Endothelial cell (in vitro differentiated cells): ENCODE measurements around the gene GOLGA2. TPM values are rescaled to one million over a fixed set of nuclear protein-coding genes. Genes with fewer than 3 reads are reported as not detected.

Source experiments
- DNase-seq: peaks from one replicate; pipeline ENCODE4 v3.0.0; 2021; ENCODE audit warnings: low spot score
- H3K27ac Mint-ChIP-seq: one replicate; pipeline ENCODE4 v1.8.0; 2021; ENCODE audit warnings: mixed read lengths, inconsistent platforms; ENCODE audit not compliant: unreplicated experiment
- H3K27me3 Mint-ChIP-seq: one replicate; pipeline ENCODE4 v1.8.0; 2021; ENCODE audit warnings: mild to moderate bottlenecking, moderate library complexity, mixed read lengths, inconsistent platforms; ENCODE audit not compliant: unreplicated experiment
- H3K36me3 Mint-ChIP-seq: one replicate; pipeline ENCODE4 v1.8.0; 2021; ENCODE audit warnings: mild to moderate bottlenecking, low read depth, mixed read lengths, inconsistent platforms; ENCODE audit not compliant: unreplicated experiment
- H3K4me1 Mint-ChIP-seq: one replicate; pipeline ENCODE4 v1.8.0; 2021; ENCODE audit warnings: mild to moderate bottlenecking, mixed read lengths, inconsistent platforms; ENCODE audit not compliant: unreplicated experiment
- H3K4me3 Mint-ChIP-seq: one replicate; pipeline ENCODE4 v1.8.0; 2021; ENCODE audit warnings: mild to moderate bottlenecking, mixed read lengths, inconsistent platforms; ENCODE audit not compliant: unreplicated experiment
- H3K9me3 Mint-ChIP-seq: one replicate; pipeline ENCODE4 v1.8.0; 2021; ENCODE audit warnings: mixed read lengths, inconsistent platforms; ENCODE audit not compliant: unreplicated experiment
- total RNA-seq: library from RNA; stranded (reverse); fragmentation: NEBNext Ultra II Directional; extraction: Animal tissue kit (Norgen Biotek cat#: 25700); gene quantifications from one replicate; pipeline ENCODE4 v1.2.1, GENCODE V29; 2021; ENCODE audit not compliant: unreplicated experiment
- TF ChIP-seq, protein P1 (sequence below): fragments of 200-600 bp; sonication (generic); IDR thresholded peaks from one replicate; pipeline ENCODE4 v1.5.0; 2021; ENCODE audit warnings: antibody characterized with exemption; ENCODE audit not compliant: unreplicated experiment

Gene GOLGA2
- total RNA-seq, 1 donor from 2014 or later, result 69.4 TPM

DNA sequence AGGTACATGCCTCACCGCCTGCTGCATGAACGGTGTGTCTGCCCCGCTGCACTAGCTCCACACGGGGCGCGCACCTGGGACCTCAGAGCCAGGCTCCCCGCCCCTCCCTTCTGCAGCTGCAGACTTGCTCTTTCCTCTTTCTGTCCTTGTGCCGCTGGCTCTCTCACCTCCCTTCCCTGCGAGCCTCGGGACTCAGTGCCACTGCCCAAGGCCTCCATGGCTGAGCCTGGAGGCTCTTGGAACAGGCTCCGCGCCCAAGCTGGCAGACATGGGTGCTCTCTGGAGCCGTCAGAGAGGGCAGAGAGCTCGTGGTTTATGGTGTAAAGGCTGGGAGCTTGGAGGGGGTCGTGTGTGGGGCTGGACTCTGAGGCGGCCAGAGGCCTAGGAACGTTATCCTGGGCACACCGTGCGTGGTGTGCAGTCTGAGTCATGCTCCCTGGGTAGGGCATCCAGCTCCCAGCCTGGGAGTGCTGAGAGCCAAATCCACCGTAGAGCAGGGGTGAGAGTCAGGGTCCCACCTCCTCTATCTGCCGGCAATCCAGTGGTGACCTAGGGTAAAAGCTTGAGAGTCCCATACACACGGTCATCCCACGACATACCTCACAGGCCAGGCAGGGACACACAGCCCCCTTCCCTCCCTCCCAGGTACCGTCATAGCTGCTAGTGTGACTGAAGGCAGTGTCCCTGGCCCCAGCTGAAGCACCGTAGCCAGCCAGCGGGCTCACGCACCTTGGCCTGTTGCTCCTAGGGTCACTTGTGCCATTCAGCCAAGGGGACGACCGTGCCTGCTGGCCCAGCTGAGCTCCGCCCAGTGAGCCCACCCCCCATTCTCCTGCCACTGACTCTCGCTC is 22.4 kb downstream of the GOLGA2 start:
- TF ChIP-seq, protein P1, sequence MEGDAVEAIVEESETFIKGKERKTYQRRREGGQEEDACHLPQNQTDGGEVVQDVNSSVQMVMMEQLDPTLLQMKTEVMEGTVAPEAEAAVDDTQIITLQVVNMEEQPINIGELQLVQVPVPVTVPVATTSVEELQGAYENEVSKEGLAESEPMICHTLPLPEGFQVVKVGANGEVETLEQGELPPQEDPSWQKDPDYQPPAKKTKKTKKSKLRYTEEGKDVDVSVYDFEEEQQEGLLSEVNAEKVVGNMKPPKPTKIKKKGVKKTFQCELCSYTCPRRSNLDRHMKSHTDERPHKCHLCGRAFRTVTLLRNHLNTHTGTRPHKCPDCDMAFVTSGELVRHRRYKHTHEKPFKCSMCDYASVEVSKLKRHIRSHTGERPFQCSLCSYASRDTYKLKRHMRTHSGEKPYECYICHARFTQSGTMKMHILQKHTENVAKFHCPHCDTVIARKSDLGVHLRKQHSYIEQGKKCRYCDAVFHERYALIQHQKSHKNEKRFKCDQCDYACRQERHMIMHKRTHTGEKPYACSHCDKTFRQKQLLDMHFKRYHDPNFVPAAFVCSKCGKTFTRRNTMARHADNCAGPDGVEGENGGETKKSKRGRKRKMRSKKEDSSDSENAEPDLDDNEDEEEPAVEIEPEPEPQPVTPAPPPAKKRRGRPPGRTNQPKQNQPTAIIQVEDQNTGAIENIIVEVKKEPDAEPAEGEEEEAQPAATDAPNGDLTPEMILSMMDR, result no peak
- H3K9me3 Mint-ChIP-seq, result no peaks in the 10 kb centered on the region
- H3K36me3 Mint-ChIP-seq, result peaks cover 13% of the 10 kb centered on the region
- H3K27me3 Mint-ChIP-seq, result peaks cover 11% of the 10 kb centered on the region
- H3K27ac Mint-ChIP-seq, result no peak overlapping the region
- no peak for DNase-seq
- H3K4me1 Mint-ChIP-seq, result peaks cover 15% of the 10 kb centered on the region
- H3K4me3 Mint-ChIP-seq, result no peak overlapping the region

DNA sequence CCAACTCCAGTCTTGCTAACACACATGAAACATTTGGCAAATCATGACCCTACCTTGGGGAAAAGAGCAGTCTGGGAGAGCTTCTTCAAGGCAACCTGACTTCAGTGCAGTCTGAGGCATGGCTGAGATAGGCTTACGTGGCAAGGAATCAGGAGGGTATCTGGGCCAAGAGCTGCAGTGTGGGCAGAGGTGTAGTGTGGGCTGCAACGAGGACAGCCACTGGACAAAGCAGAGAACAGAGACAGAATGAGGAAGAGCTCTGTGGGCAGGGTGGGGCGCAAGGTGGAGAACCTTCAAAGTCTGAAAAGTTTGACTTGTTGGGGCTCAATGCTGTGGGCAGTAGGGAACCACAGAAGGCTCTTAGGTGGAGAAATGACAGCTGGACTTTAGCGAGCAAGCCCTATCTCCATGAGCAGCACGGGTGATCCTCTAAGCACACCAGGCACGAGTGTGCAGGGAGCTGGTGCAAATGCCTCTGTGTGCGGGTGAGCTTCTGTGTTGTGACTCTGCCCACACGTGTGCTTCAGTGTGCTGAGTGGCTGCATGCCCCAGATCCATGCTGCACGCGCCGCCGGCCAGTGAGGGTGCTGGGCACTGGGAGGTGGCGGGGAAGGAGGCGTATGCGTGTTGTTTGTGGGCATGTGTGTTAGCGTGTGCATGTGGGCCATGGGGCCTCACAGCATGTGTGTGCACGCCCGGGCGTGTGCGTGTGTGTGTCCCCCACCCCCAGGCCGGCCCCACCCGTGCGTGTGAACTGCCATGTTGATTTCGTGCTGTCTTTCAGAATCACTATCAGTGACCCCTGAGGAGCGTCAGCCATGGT is 23.3 kb downstream of the GOLGA2 start:
- no peak for DNase-seq
- H3K27ac Mint-ChIP-seq, result peak overlapping the region; percentile 10
- H3K4me1 Mint-ChIP-seq, result peaks cover 15% of the 10 kb centered on the region
- H3K4me3 Mint-ChIP-seq, result peak overlapping the region; percentile 93
- TF ChIP-seq, protein P1, result no peak
- peaks cover 13% of the 10 kb centered on the region for H3K27me3 Mint-ChIP-seq
- no peaks in the 10 kb centered on the region for H3K9me3 Mint-ChIP-seq
- peaks cover 14% of the 10 kb centered on the region for H3K36me3 Mint-ChIP-seq

DNA sequence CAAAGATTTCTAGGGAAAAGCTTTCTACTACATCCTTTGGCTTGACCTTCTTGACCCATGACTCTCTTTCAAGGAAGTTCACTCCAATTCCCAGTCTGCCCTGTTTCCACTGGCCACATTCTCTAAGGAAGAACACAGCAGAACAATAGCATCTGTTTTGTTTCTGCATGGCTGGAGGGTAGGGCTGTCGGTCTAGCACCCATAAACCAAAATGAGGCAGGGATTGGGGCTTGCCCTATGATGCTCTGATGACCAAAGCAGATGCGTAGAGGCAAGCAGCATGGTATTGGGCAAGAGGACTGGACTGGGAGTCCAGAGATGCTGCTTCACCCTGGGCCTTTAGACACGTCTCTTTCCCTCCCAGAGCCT is 24.1 kb downstream of the GOLGA2 start:
- peaks cover 17% of the 10 kb centered on the region for H3K4me1 Mint-ChIP-seq
- H3K27me3 Mint-ChIP-seq, result peaks cover 15% of the 10 kb centered on the region
- no peaks in the 10 kb centered on the region for H3K9me3 Mint-ChIP-seq
- H3K4me3 Mint-ChIP-seq, result peak overlapping the region; percentile 93
- TF ChIP-seq, protein P1, result no peak
- H3K27ac Mint-ChIP-seq, result peak overlapping the region; percentile 11
- H3K36me3 Mint-ChIP-seq, result peaks cover 13% of the 10 kb centered on the region
- no peak for DNase-seq

DNA sequence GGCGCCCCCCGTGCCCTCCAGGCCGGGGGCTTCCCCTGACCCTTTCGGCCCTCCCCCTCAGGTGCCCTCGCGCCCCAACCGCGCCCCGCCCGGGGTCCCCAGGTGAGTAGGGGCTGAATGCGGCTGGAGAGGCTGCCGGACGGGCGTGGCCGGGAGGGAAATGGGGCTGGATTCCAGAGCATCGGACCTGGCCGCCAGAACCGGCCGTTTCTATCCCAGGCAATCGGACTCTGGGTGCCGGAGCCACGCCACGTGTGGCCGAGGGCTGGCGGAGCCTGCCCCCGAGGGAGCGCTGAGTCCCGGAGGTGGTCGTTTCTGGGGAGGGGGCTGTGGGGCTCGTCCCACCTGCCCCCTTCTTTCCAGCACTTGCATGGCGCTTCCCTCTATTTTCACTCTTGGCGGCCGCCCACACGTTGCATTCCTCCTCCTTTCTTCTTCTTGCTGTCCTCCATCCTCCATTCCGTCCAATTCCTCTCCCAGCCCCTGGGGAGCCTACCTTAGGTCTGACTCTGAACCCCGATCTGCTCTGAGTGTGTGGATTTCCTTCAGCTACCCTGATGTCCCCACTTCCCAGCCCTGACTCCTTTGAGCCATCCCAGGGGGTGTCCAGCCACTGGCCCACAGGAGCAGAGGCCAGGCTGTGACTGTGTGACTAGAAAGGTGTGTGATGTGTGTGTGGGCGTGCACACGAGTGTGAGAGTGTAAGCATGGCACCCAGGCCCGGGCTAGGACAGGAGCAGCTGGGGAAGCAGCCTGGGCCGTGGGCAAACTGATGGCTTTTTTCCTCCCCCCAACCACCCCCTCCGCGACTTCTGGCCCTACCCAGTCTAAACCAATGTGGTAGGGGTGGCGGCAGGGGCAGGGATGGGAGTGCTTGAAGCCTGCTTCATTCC is 24.7 kb downstream of the GOLGA2 start:
- Mint-ChIP-seq H3K9me3 (no peaks in the 10 kb centered on the region), H3K27me3 (peaks cover 15% of the 10 kb centered on the region), H3K36me3 (peaks cover 13% of the 10 kb centered on the region), H3K4me1 (peaks cover 18% of the 10 kb centered on the region), H3K4me3 (peak overlapping the region; percentile 93), H3K27ac (peak overlapping the region; percentile 52)
- no peak for DNase-seq
- TF ChIP-seq, protein P1, result no peak
